GM21515 (cell line): Measurements from ENCODE around the gene FBXO45.
"Not testable (repeated sequence)": the region's sequence is repeated elsewhere in the genome, so short reads cannot be mapped to it uniquely, and the experiment has no call there.

Experiments
- ATAC-seq: cut with Tn5 transposase; IDR thresholded peaks from one replicate; pipeline ENCODE4 v1.9.1; 2021; ENCODE audit not compliant: unreplicated experiment

Gene FBXO45

GRCh38 chr3:196615234-196615633 is 46.8 kb downstream of the FBXO45 start:
- not testable (repeated sequence) for ATAC-seq

GRCh38 chr3:196617256-196617655 is 48.8 kb downstream of the FBXO45 start:
- no peak for ATAC-seq

DNA sequence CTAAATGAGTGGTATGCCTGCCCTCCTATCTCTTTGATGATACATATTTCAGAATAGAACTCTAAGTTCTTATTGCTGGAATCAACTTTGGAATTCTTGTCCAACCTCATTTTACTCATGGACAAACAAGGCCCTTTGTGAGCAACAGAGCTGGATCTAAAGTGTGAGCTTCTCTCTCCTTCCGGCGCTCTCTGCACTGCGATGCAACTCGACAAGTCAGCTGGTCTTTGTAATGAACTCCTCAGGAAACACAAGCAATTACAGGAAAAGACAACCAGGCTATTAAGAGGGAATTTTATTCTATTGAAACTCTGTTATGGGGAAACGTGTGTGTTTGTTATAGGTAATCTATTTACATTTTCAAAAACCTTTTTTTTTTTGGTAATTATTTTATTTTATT is 50.8 kb downstream of the FBXO45 start:
- no peak for ATAC-seq

DNA sequence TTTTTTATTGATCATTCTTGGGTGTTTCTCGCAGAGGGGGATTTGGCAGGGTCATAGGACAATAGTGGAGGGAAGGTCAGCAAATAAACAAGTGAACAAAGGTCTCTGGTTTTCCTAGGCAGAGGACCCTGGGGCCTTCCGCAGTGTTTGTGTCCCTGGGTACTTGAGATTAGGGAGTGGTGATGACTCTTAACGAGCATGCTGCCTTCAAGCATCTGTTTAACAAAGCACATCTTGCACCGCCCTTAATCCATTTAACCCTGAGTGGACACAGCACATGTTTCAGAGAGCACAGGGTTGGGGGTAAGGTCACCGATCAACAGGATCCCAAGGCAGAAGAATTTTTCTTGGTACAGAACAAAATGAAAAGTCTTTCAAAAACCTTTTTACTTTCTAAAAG is 51.2 kb downstream of the FBXO45 start:
- not testable (repeated sequence) for ATAC-seq

GRCh38 chr3:196620161-196620604 is 51.7 kb downstream of the FBXO45 start:
- no peak for ATAC-seq

- ATAC-seq, result no peak
Measured at GRCh38 chr3:196620684-196621083, 52.2 kb downstream of the FBXO45 start.

GRCh38 chr3:196621611-196622010 is 53.2 kb downstream of the FBXO45 start:
- no peak for ATAC-seq

DNA sequence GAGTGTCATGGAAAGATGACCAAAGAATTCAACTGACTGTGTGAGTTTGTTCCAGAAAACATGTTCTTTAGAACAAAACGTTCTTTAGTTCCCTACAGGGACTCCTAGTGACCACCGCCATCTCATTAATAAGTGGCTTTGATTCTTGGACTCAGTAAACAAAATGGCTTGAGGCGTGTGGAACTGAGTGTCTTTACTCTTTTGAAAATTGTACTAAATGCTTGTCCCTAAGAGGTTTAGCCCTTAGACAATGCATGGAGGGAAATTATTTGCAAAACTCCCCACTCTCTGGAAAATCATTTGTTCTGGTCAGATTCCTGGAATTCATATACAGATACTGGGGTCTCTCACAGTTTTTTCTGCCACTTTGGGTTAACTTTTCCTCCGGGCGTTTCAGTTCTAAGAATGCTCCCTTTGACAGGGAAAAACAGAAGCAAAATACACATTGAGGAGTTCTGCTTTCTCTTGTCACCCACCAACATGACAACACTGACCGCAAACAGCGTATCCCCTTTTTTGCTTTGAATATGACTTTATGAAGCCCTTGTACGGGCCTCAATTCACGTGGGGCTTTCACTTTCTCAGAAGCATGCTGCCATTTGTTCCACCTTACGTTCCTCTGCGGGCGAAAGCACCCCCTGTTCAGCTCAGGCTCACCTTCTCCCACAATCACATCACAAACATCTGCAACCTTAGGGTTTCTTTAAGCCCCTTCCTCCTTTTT is 55.8 kb downstream of the FBXO45 start:
- peak; percentile 57 for ATAC-seq

DNA sequence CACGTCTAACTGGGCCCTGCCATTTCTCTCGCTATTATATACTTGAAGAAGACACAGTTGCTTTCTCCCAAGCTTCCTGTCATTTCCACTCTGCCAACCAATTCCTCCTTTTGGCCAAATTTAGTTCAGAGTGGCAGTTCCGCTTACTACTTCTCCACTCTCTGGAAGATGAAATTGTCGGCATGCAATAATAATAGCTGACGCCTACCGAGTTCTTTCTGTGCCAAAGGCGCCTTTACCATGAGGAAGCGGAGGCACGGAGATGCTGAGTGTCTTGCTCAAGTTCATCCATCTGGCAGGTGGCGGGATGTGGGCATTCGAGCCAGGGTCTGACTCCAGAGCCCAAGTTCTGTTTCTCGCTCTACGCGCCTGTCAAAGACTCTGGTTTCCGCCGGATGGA is 56.4 kb downstream of the FBXO45 start:
- ATAC-seq, result no peak

GRCh38 chr3:196625331-196625730 is 56.9 kb downstream of the FBXO45 start:
- ATAC-seq, result no peak

DNA sequence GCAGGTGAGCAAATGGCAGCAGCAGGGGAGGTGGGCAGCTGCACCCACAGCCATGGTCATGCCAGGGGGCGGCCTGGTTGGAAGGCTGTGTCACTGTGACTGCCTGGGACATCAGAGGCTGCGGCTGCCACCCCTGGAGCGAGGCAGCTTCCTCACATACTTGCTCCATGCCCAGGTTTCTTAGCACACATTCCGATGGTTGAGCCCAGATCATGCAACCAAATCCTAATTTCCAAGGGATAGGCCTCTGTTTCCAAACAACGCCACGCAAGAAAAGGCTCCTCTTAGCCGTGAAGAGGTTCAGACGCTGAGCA is 59.4 kb downstream of the FBXO45 start:
- no peak for ATAC-seq

DNA sequence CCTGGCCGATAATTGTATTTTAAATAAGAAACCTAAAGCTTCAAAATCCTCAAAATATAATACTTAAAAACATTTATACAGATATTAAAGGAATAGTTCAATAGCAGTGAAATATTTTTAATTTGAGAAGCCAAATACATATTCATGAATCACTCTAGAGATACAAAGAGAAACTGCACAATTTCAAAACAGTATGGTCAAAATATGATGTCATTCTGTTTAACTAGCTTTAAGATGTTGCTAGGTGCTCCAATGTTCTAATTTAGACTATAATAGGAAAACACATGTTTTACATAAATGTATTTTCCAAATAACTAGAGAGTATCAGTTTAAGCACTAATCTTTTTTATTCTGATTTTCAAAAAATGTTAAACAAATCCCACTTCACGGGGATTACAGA is 60.8 kb downstream of the FBXO45 start:
- ATAC-seq, result no peak

GRCh38 chr3:196631682-196632045 is 63.2 kb downstream of the FBXO45 start:
- ATAC-seq, result peak; percentile 2

DNA sequence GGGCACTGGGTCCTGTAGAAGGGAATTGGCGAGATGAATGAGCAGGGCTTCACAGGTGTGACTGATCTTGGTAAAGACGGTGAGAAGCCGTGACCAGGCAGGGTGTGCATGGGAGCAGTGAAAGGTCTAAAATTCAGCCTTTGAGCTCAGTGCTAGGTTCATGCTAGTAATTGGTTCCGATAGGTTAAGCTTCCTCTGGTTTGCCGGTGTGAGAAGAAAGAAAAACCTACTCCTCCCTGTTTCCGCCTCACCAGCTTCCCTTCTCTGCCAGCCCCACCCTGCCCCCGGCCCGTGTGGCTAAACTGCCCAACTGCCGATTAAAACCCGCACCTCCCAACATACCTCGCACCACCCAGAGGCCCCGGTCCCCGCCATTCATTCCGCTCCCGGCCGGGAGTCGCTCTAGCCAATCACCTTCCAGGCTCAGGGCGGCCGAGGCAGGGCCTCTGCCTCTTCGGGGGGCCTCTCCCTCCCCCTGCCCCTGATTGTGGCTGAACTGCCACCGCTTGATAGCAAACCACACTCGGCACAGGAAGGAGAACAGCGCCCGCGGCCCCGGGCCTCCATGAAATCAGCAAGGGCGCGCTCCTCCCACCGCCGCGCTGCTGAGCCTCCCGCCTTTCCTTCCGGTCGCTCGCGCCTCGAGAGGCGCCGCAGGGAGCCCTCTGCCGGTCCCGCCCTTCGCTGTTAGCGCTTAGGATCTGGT is 63.7 kb downstream of the FBXO45 start:
- peak; percentile 81 for ATAC-seq

DNA sequence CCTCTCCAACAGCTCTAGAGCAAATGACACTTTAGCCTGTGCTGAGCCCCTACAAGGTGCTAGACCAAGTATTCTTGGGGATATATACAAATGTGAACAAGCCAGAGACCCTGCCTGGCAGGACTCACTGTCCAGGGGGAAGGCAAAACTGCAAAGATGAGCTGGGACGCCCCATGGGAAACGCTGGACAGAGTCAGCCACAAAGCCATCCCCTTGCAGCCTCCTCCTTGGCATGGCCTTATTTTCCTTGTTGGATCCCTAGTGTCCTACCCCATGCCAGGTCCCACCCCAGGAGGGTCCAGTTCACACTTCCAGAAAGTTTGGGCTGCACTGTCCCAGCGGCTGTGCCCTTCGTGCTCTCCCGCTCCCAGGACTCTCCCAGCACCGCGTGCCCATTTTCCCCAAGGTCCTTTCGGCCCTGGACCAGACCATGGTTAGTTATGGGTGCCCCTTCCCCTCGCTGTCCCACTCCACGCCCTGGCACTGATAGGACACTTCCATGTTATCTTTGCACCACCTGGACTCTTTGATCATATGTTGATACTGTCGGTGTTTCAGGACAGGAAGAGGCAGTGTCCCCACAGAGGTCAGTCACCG is 65.2 kb downstream of the FBXO45 start:
- no peak for ATAC-seq

DNA sequence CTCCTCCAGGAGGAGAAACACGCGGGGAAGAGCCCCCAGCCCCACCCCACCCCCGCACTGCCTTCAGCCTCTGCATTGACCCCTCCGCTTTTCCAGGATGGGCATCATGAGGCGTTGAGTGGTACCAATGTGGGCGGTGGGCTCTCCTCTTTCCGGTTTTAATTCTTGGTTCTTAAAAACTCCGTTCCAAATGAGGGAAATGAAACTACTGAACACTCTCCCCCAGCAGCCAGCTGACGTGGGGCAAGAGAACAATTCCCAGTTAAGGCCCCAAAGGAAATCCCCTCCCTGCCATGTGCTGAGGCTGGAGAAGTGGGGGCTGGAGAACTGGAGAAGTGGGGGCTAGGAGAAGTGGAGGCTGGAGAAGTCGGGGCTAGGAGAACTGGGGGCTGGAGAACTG is 65.8 kb downstream of the FBXO45 start:
- ATAC-seq, result no peak

GRCh38 chr3:196634829-196635228 is 66.4 kb downstream of the FBXO45 start:
- no peak for ATAC-seq

- no peak for ATAC-seq
Measured at GRCh38 chr3:196636369-196637349, 68.2 kb downstream of the FBXO45 start.

- not testable (repeated sequence) for ATAC-seq
Measured at GRCh38 chr3:196637941-196638340, 69.5 kb downstream of the FBXO45 start.
